GM23248 (cell line): ENCODE data around the gene CPLANE1.

Experiments
- EZH2 ChIP-seq: fragments of 200-600 bp; sonication (generic); IDR thresholded peaks from 2 replicates; pipeline ENCODE4 v1.6.1; 2018; ENCODE audit warnings: antibody characterized with exemption, mild to moderate bottlenecking; ENCODE audit not compliant: insufficient read depth, poor library complexity, severe bottlenecking
- EZH2phosphoT487 ChIP-seq: fragments of 200-600 bp; sonication (generic); IDR thresholded peaks from 2 replicates; pipeline ENCODE4 v1.6.1; 2018; ENCODE audit warnings: antibody characterized with exemption, moderate library complexity, mild to moderate bottlenecking, low read depth; ENCODE audit not compliant: insufficient read depth

DNA sequence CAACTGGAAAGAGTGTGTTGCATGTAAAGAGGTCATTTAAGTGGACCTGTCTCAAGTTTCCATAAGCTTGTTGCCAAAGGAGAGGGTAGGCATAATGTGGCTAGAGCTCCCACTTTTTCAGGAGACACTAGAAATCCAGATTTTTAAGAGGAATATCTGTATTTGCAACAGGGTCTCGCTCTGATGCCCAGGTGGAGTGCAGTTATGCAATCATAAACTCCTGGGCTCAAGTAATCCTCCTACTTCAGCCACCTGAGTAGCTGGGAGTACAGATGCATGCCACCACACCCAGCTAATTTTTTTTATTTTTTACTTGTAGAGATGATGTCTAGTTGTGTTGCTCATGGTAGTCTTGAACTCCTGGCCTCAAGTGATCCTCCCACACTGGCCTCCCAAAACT lies 189.1 kb downstream of the CPLANE1 start:
- no peak for TF ChIP-seq EZH2
- TF ChIP-seq EZH2phosphoT487, result no peak
